GM18868 (cell line): Measurements from ENCODE around the gene CYP8B1.
"Not testable (repeated sequence)": the region's sequence is repeated elsewhere in the genome, so short reads cannot be mapped to it uniquely, and the experiment has no call there.

Experiments used
- ATAC-seq: cut with Tn5 transposase; IDR thresholded peaks from one replicate; pipeline ENCODE4 v1.9.1; 2021; ENCODE audit warnings: mild to moderate bottlenecking, moderate library complexity; ENCODE audit not compliant: unreplicated experiment

Gene CYP8B1

GRCh38 chr3:42886294-42886822 lies 10.7 kb upstream of the CYP8B1 start:
- ATAC-seq = no peak

GRCh38 chr3:42884324-42884723 lies 8.6 kb upstream of the CYP8B1 start:
- ATAC-seq = no peak

- not testable (repeated sequence) for ATAC-seq
Measured at GRCh38 chr3:42883251-42883930, 7.7 kb upstream of the CYP8B1 start.

- peak; percentile 99 for ATAC-seq
Measured at GRCh38 chr3:42880601-42881451, 5.1 kb upstream of the CYP8B1 start.

GRCh38 chr3:42880183-42880582 lies 4.5 kb upstream of the CYP8B1 start:
- ATAC-seq = no peak

- no peak for ATAC-seq
Measured at GRCh38 chr3:42877881-42878280, 2.2 kb upstream of the CYP8B1 start.

- no peak for ATAC-seq
Measured at GRCh38 chr3:42876940-42877720, 1.5 kb upstream of the CYP8B1 start.

- ATAC-seq = no peak
Measured at GRCh38 chr3:42876401-42876800, 722 bp upstream of the CYP8B1 start.

GRCh38 chr3:42874749-42875148 lies 930 bp downstream of the CYP8B1 start:
- ATAC-seq = no peak

GRCh38 chr3:42873221-42873982 lies 2.3 kb downstream of the CYP8B1 start:
- ATAC-seq = no peak

- no peak for ATAC-seq
Measured at GRCh38 chr3:42872718-42873117, 3.0 kb downstream of the CYP8B1 start.

GRCh38 chr3:42871592-42872196 lies 4.0 kb downstream of the CYP8B1 start:
- no peak for ATAC-seq

GRCh38 chr3:42868841-42869240 lies 6.8 kb downstream of the CYP8B1 start:
- no peak for ATAC-seq

- no peak for ATAC-seq
Measured at GRCh38 chr3:42867138-42867537, 8.5 kb downstream of the CYP8B1 start.

GRCh38 chr3:42865256-42865655 lies 10.4 kb downstream of the CYP8B1 start:
- ATAC-seq = no peak

GRCh38 chr3:42864321-42864950 lies 11.2 kb downstream of the CYP8B1 start:
- no peak for ATAC-seq

- ATAC-seq = no peak
Measured at GRCh38 chr3:42856544-42856943, 19.1 kb downstream of the CYP8B1 start.

- no peak for ATAC-seq
Measured at GRCh38 chr3:42855547-42856380, 19.9 kb downstream of the CYP8B1 start.

GRCh38 chr3:42855219-42855546 lies 20.5 kb downstream of the CYP8B1 start:
- no peak for ATAC-seq
